ENCODE results near the gene CERS6. TPM values are rescaled to one million over a fixed set of nuclear protein-coding genes. Genes with fewer than 3 reads are reported as not detected.

The CERS6 gene
- total RNA-seq, 1 donor from 2014 or later = 30.9 TPM

DNA sequence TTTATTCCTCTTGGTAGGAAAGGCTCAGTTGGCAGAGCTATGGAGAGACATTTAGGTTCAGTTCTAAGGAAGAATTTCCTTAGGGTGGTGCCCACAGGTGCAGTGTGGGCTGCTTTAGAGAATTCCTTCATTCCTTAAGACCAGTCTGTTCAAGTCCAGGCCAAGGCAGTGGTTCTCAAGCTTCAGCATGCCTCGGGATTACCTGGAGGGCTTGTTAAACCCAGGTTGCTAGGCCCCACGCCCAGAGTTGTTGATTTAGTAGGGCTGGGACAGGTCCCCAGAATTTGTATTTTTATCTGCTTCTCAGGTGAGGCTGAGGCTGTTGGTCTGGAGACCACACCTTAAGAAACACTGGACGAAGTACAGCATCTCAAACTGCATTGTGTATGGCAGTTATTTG is 68.9 kb downstream of the CERS6 start:
- Mint-ChIP-seq H3K4me1 (ENCODE audit: unreplicated experiment) (peaks cover 63% of the 10 kb centered on the region), H3K36me3 (ENCODE audit: unreplicated experiment) (no peaks in the 10 kb centered on the region), H3K4me3 (ENCODE audit: unreplicated experiment) (no peak overlapping the region), H3K27ac (ENCODE audit: unreplicated experiment) (no peak overlapping the region), H3K27me3 (ENCODE audit: unreplicated experiment) (no peaks in the 10 kb centered on the region), H3K9me3 (ENCODE audit: unreplicated experiment) (no peaks in the 10 kb centered on the region)
- no peak for TF ChIP-seq CTCF (IDR thresholded peaks at IDR 0.05)
- DNase-seq (ENCODE audit: extremely low spot score, unreplicated experiment) = no peak

- Mint-ChIP-seq H3K9me3 (ENCODE audit: unreplicated experiment) (no peaks in the 10 kb centered on the region), H3K4me1 (ENCODE audit: unreplicated experiment) (peaks cover 66% of the 10 kb centered on the region), H3K27ac (ENCODE audit: unreplicated experiment) (no peak overlapping the region), H3K27me3 (ENCODE audit: unreplicated experiment) (no peaks in the 10 kb centered on the region), H3K36me3 (ENCODE audit: unreplicated experiment) (no peaks in the 10 kb centered on the region), H3K4me3 (ENCODE audit: unreplicated experiment) (no peak overlapping the region)
- no peak for DNase-seq (ENCODE audit: extremely low spot score, unreplicated experiment)
- TF ChIP-seq CTCF (IDR thresholded peaks at IDR 0.05) = no peak
Observed at GRCh38 chr2:168525716-168526446, 69.8 kb downstream of the CERS6 start.

DNA sequence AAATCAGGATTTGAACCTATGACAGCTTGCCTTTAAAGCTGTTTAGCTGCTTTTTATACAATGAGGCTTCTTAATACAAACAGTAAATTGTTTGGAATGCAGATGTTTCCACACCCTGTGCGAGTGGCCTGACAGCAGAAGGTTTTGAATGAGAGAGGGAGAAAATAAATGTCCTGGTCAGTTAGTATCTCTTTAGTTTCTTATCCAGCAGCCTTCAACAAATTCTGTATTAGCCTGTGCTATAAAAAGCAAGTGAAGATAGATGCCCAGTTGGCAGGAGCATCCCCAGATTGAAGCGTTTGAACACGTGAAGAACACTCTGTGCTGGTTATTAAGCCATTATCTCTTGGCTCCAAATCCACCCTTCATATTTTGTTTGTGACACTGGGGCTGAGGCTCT is 70.6 kb downstream of the CERS6 start:
- Mint-ChIP-seq H3K9me3 (ENCODE audit: unreplicated experiment) (no peaks in the 10 kb centered on the region), H3K4me1 (ENCODE audit: unreplicated experiment) (peaks cover 66% of the 10 kb centered on the region), H3K4me3 (ENCODE audit: unreplicated experiment) (no peak overlapping the region), H3K36me3 (ENCODE audit: unreplicated experiment) (no peaks in the 10 kb centered on the region), H3K27ac (ENCODE audit: unreplicated experiment) (no peak overlapping the region), H3K27me3 (ENCODE audit: unreplicated experiment) (no peaks in the 10 kb centered on the region)
- no peak for TF ChIP-seq CTCF (IDR thresholded peaks at IDR 0.05)
- DNase-seq (ENCODE audit: extremely low spot score, unreplicated experiment) = no peak

DNA sequence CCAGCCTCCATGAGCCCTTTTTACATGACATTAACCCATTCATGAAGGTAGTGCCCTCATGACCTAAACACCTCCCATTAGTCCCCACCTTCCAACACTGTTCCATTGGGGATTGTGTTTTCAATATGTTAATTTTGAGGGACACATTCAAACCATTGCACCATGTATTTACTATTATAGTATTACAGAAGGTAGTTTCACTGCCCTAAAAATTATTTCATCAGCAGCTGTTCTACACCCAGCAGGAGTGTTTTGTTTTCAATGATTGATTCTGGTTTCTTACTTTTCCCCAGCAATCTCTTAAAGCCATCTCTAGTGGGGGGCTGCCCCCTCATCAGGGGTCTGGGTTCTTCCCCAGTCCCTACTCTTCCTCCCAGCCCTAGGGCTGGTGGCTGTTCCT is 71.9 kb downstream of the CERS6 start:
- no peak overlapping the region for H3K4me3 Mint-ChIP-seq (ENCODE audit: unreplicated experiment)

DNA sequence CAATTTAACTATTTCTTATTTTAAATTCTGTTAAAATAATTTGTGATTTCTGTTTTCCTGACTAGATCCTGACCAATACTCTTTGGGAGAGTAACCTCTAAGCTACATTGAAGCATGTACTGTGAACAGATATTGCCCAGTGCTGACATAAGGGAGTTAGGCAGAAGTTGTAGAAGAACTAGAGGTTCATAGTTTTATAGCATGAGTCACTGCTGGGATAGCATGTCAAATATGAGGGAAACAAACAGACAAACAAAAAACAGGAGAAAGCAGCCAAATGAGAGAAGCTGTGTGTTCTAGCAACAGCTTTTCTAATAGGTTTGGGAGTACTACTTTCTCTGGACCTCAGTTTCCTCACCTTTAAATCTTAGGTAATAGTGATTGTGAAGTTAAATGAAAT is 72.4 kb downstream of the CERS6 start:
- Mint-ChIP-seq H3K27me3 (ENCODE audit: unreplicated experiment) (no peaks in the 10 kb centered on the region), H3K9me3 (ENCODE audit: unreplicated experiment) (no peaks in the 10 kb centered on the region), H3K36me3 (ENCODE audit: unreplicated experiment) (no peaks in the 10 kb centered on the region), H3K4me3 (ENCODE audit: unreplicated experiment) (no peak overlapping the region), H3K4me1 (ENCODE audit: unreplicated experiment) (peaks cover 68% of the 10 kb centered on the region), H3K27ac (ENCODE audit: unreplicated experiment) (no peak overlapping the region)
- no peak for TF ChIP-seq CTCF (IDR thresholded peaks at IDR 0.05)
- no peak for DNase-seq (ENCODE audit: extremely low spot score, unreplicated experiment)

More for the DNA sequence above, 71.9 kb downstream of the CERS6 start:
- peaks cover 65% of the 10 kb centered on the region for H3K4me1 Mint-ChIP-seq (ENCODE audit: unreplicated experiment)
- no peak for TF ChIP-seq CTCF (IDR thresholded peaks at IDR 0.05)
- no peak overlapping the region for H3K27ac Mint-ChIP-seq (ENCODE audit: unreplicated experiment)
- H3K27me3 Mint-ChIP-seq (ENCODE audit: unreplicated experiment) = no peaks in the 10 kb centered on the region
- no peaks in the 10 kb centered on the region for H3K9me3 Mint-ChIP-seq (ENCODE audit: unreplicated experiment)
- no peak for DNase-seq (ENCODE audit: extremely low spot score, unreplicated experiment)
- H3K36me3 Mint-ChIP-seq (ENCODE audit: unreplicated experiment) = no peaks in the 10 kb centered on the region
